ENCODE data around the gene ZSWIM9. TPM values are rescaled to one million over a fixed set of nuclear protein-coding genes. Genes with fewer than 3 reads are reported as not detected.

Gene ZSWIM9
- total and polyA plus RNA-seq, 2 donors (not counting 3 experiments of a cell fraction or from before 2014, with no cell fraction given), result 1.0 to 8.6 TPM

- Histone ChIP-seq H3K4me1 (ENCODE audit: control insufficient read depth, extremely low read depth, insufficient read depth, low read length) (no peaks in the 10 kb centered on the region), H3K4me2 (ENCODE audit: insufficient read depth, low read length) (no peak overlapping the region), H3K36me3 (ENCODE audit: control insufficient read depth in 2 of 2, extremely low read depth in 1 of 2, insufficient read depth in 2 of 2, low read length in 2 of 2) (peaks cover 2 to 9% of the 10 kb centered on the region in 2 experiments), H3K9ac (replicated peaks; ENCODE audit: extremely low read depth, insufficient read depth, low read length) (no peak overlapping the region), H2AFZ (ENCODE audit: low read depth, low read length) (no peak overlapping the region), H3K9me3 (replicated peaks; ENCODE audit: control insufficient read depth, insufficient read depth, low read length) (no peaks in the 10 kb centered on the region), H3K79me2 (ENCODE audit: control insufficient read depth, insufficient read depth, low read length) (no peaks in the 10 kb centered on the region), H3K27me3 (ENCODE audit: control insufficient read depth in 2 of 2, insufficient read depth in 2 of 2, low read length in 2 of 2) (no peaks in the 10 kb centered on the region), H3K9me1 (replicated peaks; ENCODE audit: control insufficient read depth, extremely low read depth, insufficient read depth, low read length) (no peaks in the 10 kb centered on the region), H4K20me1 (replicated peaks; ENCODE audit: control insufficient read depth, extremely low read depth, insufficient read depth, low read length) (no peaks in the 10 kb centered on the region), H3K27ac (ENCODE audit: insufficient read depth, low read depth, low read length) (no peak overlapping the region), H3K4me3 (replicated peaks in 1 of 3; ENCODE audit: insufficient read depth in 1 of 3, low read depth in 1 of 3, low read length in 3 of 3) (no peak overlapping the region)
- intact Hi-C loops (cut with micrococcal nuclease) (no loop called here), dilution Hi-C loops (cut with MboI; ENCODE audit: extremely low pct_ligation_motif_present, low sequenced_read_pairs) (no loop called here)
- ChIA-PET POLR2A (no interaction called here), CTCF (interaction anchor here (5.0 kb wide), 1 partner anchor 10 kb away, joined by 18 read pairs; no protein-coding TSS in a partner anchor)
- BruUV-seq (replicated peaks), result no TSS peak
- DNase-seq (ENCODE audit: low read depth, low spot score) (peak; percentile 17), FAIRE-seq (no peak)
- no peak for TF ChIP-seq FOS (IDR thresholded peaks at IDR 0.05; ENCODE audit: borderline replicate concordance, insufficient read depth, low read length)
- no peak for TF ChIP-seq MAX (IDR thresholded peaks at IDR 0.05; ENCODE audit: insufficient read depth, insufficient read length)
- no peak for TF ChIP-seq POLR2A (IDR thresholded peaks at IDR 0.05; ENCODE audit: low read depth, low read length)
- no peak for TF ChIP-seq POLR2AphosphoS5 (IDR thresholded peaks at IDR 0.05; ENCODE audit: insufficient read depth, low read depth, low read length)
- TF ChIP-seq JUN (IDR thresholded peaks at IDR 0.05; ENCODE audit: borderline replicate concordance, insufficient read depth, insufficient read length, low read depth), result no peak
- TF ChIP-seq GATA2 (IDR thresholded peaks at IDR 0.05; ENCODE audit: insufficient read depth, insufficient read length, low read depth, low read length), result no peak
- no peak for TF ChIP-seq CTCF (IDR thresholded peaks at IDR 0.05; ENCODE audit: extremely low read depth in 1 of 2, insufficient read depth in 1 of 2, low read depth in 1 of 2, low read length in 2 of 2)
- no peak for TF ChIP-seq EZH2 (IDR thresholded peaks at IDR 0.05; ENCODE audit: borderline replicate concordance, low read depth, low read length, severe bottlenecking)
- no peak for TF ChIP-seq MYC (IDR thresholded peaks at IDR 0.05; ENCODE audit: low read depth, low read length)
Measured at GRCh38 chr19:48135411-48135810, 35.1 kb upstream of the ZSWIM9 start.

All from endothelial cell of umbilical vein (primary cell).